Hepatocyte (in vitro differentiated cells): ENCODE data around the gene LRIG3. TPM values are rescaled to one million over a fixed set of nuclear protein-coding genes. Genes with fewer than 3 reads are reported as not detected.

Experiments
- DNase-seq: peaks from one replicate; pipeline ENCODE4 v3.0.0-alpha.2; 2016; ENCODE audit warnings: low spot score
- H2AFZ ChIP-seq: fragments of 200-600 bp; sonication (generic); 2 replicates; pipeline ENCODE4 v1.6.0; 2016; ENCODE audit warnings: antibody characterized with exemption, mild to moderate bottlenecking
- H3K27ac ChIP-seq: fragments of 200-600 bp; sonication (generic); 2 replicates; pipeline ENCODE4 v1.5.1; 2016; ENCODE audit warnings: mild to moderate bottlenecking
- H3K27me3 ChIP-seq: fragments of 200-600 bp; sonication (generic); 2 replicates; pipeline ENCODE4 v1.6.1; 2016
- H3K36me3 ChIP-seq: fragments of 200-600 bp; sonication (generic); replicated peaks from 2 replicates; pipeline ENCODE4 v1.5.1; 2016; ENCODE audit warnings: low read depth; ENCODE audit not compliant: insufficient read depth
- H3K4me1 ChIP-seq: fragments of 200-600 bp; sonication (generic); 2 replicates; pipeline ENCODE4 v1.5.1; 2016; ENCODE audit warnings: mild to moderate bottlenecking, moderate library complexity; ENCODE audit not compliant: insufficient read depth
- H3K4me2 ChIP-seq: fragments of 200-600 bp; sonication (generic); 2 replicates; pipeline ENCODE4 v1.6.0; 2016
- H3K4me3 ChIP-seq: fragments of 200-600 bp; sonication (generic); 2 replicates; pipeline ENCODE4 v1.5.1; 2016; ENCODE audit warnings: mild to moderate bottlenecking
- H3K79me2 ChIP-seq: fragments of 200-600 bp; sonication (generic); 2 replicates; pipeline ENCODE4 v1.6.0; 2017; ENCODE audit warnings: mild to moderate bottlenecking
- H3K9me2 ChIP-seq: fragments of 200-600 bp; sonication (generic); replicated peaks from 2 replicates; pipeline ENCODE4 v1.6.0; 2017; ENCODE audit warnings: mild to moderate bottlenecking; ENCODE audit not compliant: insufficient read depth
- H3K9me3 ChIP-seq: fragments of 200-600 bp; sonication (generic); 2 replicates; pipeline ENCODE4 v1.5.1; 2016; ENCODE audit warnings: low read depth, mild to moderate bottlenecking
- H4K20me1 ChIP-seq: fragments of 200-600 bp; sonication (generic); 2 replicates; pipeline ENCODE4 v1.6.0; 2016; ENCODE audit warnings: mild to moderate bottlenecking; ENCODE audit not compliant: insufficient read depth, poor library complexity, severe bottlenecking
- EZH2 ChIP-seq: fragments of 200-600 bp; sonication (generic); IDR thresholded peaks from 2 replicates; pipeline ENCODE4 v1.6.1; 2016; ENCODE audit warnings: antibody characterized with exemption, mild to moderate bottlenecking, borderline replicate concordance
- EZH2phosphoT487 ChIP-seq: fragments of 200-600 bp; sonication (generic); IDR thresholded peaks from one replicate; pipeline ENCODE4 v1.6.1; 2018; ENCODE audit warnings: antibody characterized with exemption, mild to moderate bottlenecking, low read depth, moderate library complexity; ENCODE audit not compliant: unreplicated experiment, severe bottlenecking
- WGBS: methylation state at CpG from one replicate; pipeline ENCODE4 v1.1.6; 2016; ENCODE audit warnings: low lambda C conversion rate; ENCODE audit errors: missing lambda C conversion rate; 5-methylcytosine and 5-hydroxymethylcytosine counted together
- polyA plus RNA-seq: library from polyadenylated mRNA; unstranded; fragments of >200 nt; fragmentation: Nextera tagmentation; extraction: Ambion mirVana; gene quantifications from 2 replicates; pipeline ENCODE4 v1.2.1, GENCODE V29; 2016
- total RNA-seq: library from RNA; depleted of rRNA; stranded (reverse); fragments of >200 nt; gene quantifications from 2 replicates; pipeline ENCODE4 v1.2.3, GENCODE V29; 2014
- TF ChIP-seq, protein P1 (sequence below): fragments of 200-600 bp; sonication (generic); IDR thresholded peaks from 2 replicates; pipeline ENCODE4 v1.5.1; 2016; ENCODE audit warnings: antibody characterized with exemption, mild to moderate bottlenecking; ENCODE audit not compliant: poor library complexity

The LRIG3 gene
- total and polyA plus RNA-seq, 2 experiments from 2014 or later: 21.7 to 63.9 TPM

DNA sequence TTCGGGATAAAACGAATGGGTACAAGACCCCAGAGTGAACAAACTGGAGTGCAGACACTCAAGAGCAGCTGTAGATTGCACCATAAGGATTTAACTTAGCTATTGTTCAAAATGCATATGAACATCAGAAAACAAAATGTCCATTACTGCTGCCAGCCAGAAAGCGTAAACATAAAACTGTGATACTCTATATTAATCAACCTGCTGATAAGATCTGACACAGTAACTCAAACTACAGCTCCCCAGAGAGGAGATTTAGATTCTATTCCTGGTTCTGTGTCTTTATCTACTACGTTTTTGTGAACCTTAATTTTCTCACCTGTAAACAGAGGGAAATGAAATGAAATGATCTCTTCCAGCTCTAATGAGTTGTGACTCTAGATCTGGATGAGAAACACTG, 22.3 kb downstream of the LRIG3 start:
- Histone ChIP-seq H4K20me1 (peaks cover 13% of the 10 kb centered on the region), H3K9me2 (no peaks in the 10 kb centered on the region), H2AFZ (no peak overlapping the region), H3K27ac (no peak overlapping the region), H3K9me3 (no peaks in the 10 kb centered on the region), H3K27me3 (no peaks in the 10 kb centered on the region), H3K4me1 (no peaks in the 10 kb centered on the region), H3K36me3 (no peaks in the 10 kb centered on the region), H3K4me3 (no peak overlapping the region), H3K79me2 (peaks cover 91% of the 10 kb centered on the region), H3K4me2 (no peak overlapping the region)
- 85% methylated on average over 4 of the region's 4 CpGs for WGBS
- DNase-seq: no peak
- TF ChIP-seq, protein P1, sequence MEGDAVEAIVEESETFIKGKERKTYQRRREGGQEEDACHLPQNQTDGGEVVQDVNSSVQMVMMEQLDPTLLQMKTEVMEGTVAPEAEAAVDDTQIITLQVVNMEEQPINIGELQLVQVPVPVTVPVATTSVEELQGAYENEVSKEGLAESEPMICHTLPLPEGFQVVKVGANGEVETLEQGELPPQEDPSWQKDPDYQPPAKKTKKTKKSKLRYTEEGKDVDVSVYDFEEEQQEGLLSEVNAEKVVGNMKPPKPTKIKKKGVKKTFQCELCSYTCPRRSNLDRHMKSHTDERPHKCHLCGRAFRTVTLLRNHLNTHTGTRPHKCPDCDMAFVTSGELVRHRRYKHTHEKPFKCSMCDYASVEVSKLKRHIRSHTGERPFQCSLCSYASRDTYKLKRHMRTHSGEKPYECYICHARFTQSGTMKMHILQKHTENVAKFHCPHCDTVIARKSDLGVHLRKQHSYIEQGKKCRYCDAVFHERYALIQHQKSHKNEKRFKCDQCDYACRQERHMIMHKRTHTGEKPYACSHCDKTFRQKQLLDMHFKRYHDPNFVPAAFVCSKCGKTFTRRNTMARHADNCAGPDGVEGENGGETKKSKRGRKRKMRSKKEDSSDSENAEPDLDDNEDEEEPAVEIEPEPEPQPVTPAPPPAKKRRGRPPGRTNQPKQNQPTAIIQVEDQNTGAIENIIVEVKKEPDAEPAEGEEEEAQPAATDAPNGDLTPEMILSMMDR: no peak
- no peak for TF ChIP-seq EZH2
- TF ChIP-seq EZH2phosphoT487: no peak

DNA sequence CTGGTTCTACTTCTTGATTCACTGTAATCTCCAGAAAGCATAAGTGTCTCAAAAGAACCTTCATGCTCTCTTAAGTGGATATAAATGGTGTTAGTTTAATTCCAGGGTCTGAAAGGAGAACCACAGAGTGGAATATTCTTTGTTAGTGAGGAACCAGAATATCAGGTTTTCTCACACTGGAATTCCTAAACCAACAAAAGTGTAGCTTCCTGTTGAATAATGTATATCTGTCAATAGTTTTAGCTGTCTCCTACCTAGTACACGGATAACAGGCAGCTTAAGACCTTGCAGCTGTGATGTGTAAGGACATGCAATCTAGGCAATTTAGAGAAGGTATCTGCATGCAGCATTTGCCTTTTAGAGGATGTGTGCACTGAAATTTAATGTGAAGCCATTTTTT, 24.0 kb downstream of the LRIG3 start:
- Histone ChIP-seq H3K4me3 (no peak overlapping the region), H2AFZ (no peak overlapping the region), H3K27ac (no peak overlapping the region), H3K4me1 (no peaks in the 10 kb centered on the region), H3K79me2 (peaks cover 95% of the 10 kb centered on the region), H3K36me3 (no peaks in the 10 kb centered on the region), H3K9me2 (no peaks in the 10 kb centered on the region), H3K9me3 (no peaks in the 10 kb centered on the region), H3K27me3 (no peaks in the 10 kb centered on the region), H3K4me2 (no peak overlapping the region), H4K20me1 (peaks cover 18% of the 10 kb centered on the region)
- 68% methylated on average over 1 of the region's 1 CpG for WGBS
- DNase-seq: no peak
- no peak for TF ChIP-seq EZH2phosphoT487
- TF ChIP-seq, protein P1: no peak
- no peak for TF ChIP-seq EZH2

DNA sequence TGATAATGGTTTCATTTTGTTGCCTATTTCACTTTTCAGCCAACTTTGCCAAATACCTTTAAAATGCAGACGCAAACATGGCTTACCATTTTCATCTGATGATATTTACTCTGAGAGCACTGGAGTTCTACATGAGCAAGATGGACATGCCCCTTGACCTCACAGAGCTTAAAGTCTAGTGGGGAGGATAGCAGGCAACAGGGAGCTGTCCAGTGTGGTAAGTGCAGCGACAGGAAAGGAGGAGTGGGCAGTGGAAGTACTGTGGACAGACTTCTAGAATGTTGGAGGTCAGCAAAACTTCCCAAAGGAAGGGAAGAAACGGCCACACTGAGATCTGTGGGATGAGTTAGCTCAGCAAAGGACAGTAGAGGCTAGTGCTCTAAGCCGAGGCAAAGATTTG, 25.3 kb downstream of the LRIG3 start:
- Histone ChIP-seq H3K36me3 (no peaks in the 10 kb centered on the region), H3K9me2 (no peaks in the 10 kb centered on the region), H3K79me2 (peaks cover 91% of the 10 kb centered on the region), H3K27ac (no peak overlapping the region), H3K4me2 (no peak overlapping the region), H2AFZ (no peak overlapping the region), H3K9me3 (no peaks in the 10 kb centered on the region), H3K4me3 (no peak overlapping the region), H3K4me1 (no peaks in the 10 kb centered on the region), H3K27me3 (no peaks in the 10 kb centered on the region), H4K20me1 (peaks cover 18% of the 10 kb centered on the region)
- 94% methylated on average over 4 of the region's 4 CpGs for WGBS
- TF ChIP-seq EZH2: no peak
- TF ChIP-seq EZH2phosphoT487: no peak
- TF ChIP-seq, protein P1: no peak
- no peak for DNase-seq

DNA sequence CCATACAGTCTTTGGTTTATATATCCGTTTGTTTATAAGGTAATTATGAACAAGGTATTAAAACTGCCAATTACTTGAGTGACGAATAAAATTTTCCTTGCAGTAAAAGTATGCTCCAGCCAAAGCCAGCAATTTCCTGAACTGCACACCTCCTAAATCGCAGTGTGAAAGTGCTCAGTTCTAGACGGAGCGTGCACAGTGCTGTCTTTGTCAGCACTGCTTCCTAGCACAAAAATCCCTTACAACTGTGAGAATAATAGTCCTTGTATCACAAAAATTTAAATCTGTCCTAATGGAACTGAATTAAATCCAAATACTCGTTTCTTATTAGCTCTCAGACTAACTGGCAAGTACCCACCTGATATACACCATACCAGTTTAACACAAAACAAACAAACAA, 26.3 kb downstream of the LRIG3 start:
- no peaks in the 10 kb centered on the region for H3K4me1 ChIP-seq
- no peaks in the 10 kb centered on the region for H3K9me3 ChIP-seq
- H4K20me1 ChIP-seq: peaks cover 18% of the 10 kb centered on the region
- no peak overlapping the region for H2AFZ ChIP-seq
- peaks cover 81% of the 10 kb centered on the region for H3K79me2 ChIP-seq
- no peaks in the 10 kb centered on the region for H3K27me3 ChIP-seq
- 67% methylated on average over 6 of the region's 6 CpGs for WGBS
- no peak overlapping the region for H3K4me3 ChIP-seq
- no peak for TF ChIP-seq EZH2phosphoT487
- TF ChIP-seq, protein P1: no peak
- no peak for TF ChIP-seq EZH2
- no peak overlapping the region for H3K27ac ChIP-seq
- H3K4me2 ChIP-seq: no peak overlapping the region
- H3K9me2 ChIP-seq: no peaks in the 10 kb centered on the region
- DNase-seq: no peak
- H3K36me3 ChIP-seq: no peaks in the 10 kb centered on the region
